OCI-LY1 (cell line): ENCODE measurements around the gene LARGE2.

Source experiments
- H2AFZ ChIP-seq: fragments of 200-600 bp; sonication (generic), shearing (Covaris generic); 2 replicates; pipeline ENCODE4 v1.6.0; 2014; ENCODE audit warnings: antibody characterized with exemption, mild to moderate bottlenecking, low read length
- H3F3A ChIP-seq: fragments of 200-600 bp; sonication (generic), shearing (Covaris generic); 2 replicates; pipeline ENCODE4 v1.6.0; 2014; ENCODE audit warnings: mild to moderate bottlenecking, antibody characterized with exemption, low read length, moderate library complexity; ENCODE audit not compliant: insufficient read depth
- H3K27ac ChIP-seq: fragments of 200-600 bp; sonication (generic); 2 replicates; pipeline ENCODE4 v1.5.1; 2014; ENCODE audit warnings: low read length, mixed run types, mild to moderate bottlenecking, low read depth; ENCODE audit not compliant: poor library complexity, severe bottlenecking
- H3K27me3 ChIP-seq: fragments of 200-600 bp; sonication (generic); 2 replicates; pipeline ENCODE4 v1.6.0; 2014; ENCODE audit warnings: antibody characterized with exemption, mild to moderate bottlenecking, low read length, moderate library complexity; ENCODE audit not compliant: insufficient read depth
- H3K36me3 ChIP-seq: fragments of 200-600 bp; sonication (generic); 2 replicates; pipeline ENCODE4 v1.6.1; 2014; ENCODE audit warnings: mild to moderate bottlenecking, antibody characterized with exemption, low read length, moderate library complexity, mixed read lengths; ENCODE audit not compliant: insufficient read depth
- H3K4me1 ChIP-seq: fragments of 200-600 bp; sonication (generic); 2 replicates; pipeline ENCODE4 v1.5.1; 2014; ENCODE audit warnings: mild to moderate bottlenecking, low read length, moderate library complexity; ENCODE audit not compliant: insufficient read depth, severe bottlenecking
- H3K4me2 ChIP-seq: fragments of 200-600 bp; sonication (generic), shearing (Covaris generic); 2 replicates; pipeline ENCODE4 v1.6.1; 2014; ENCODE audit warnings: low read length
- H3K4me3 ChIP-seq: fragments of 200-600 bp; sonication (generic); 2 replicates; pipeline ENCODE4 v1.5.1; 2014; ENCODE audit warnings: low read length, low read depth, mild to moderate bottlenecking, mixed read lengths; ENCODE audit not compliant: poor library complexity, severe bottlenecking
- H3K79me2 ChIP-seq: fragments of 200-600 bp; shearing (Covaris generic); 2 replicates; pipeline ENCODE4 v1.6.1; 2016; ENCODE audit warnings: mixed run types, low read length, mixed read lengths; ENCODE audit not compliant: insufficient read depth
- H3K9ac ChIP-seq: fragments of 200-600 bp; sonication (generic), shearing (Covaris generic); 2 replicates; pipeline ENCODE4 v1.6.1; 2014; ENCODE audit warnings: mild to moderate bottlenecking, low read length, mixed read lengths
- H3K9me2 ChIP-seq: fragments of 200-600 bp; sonication (generic), shearing (Covaris generic); 2 replicates; pipeline ENCODE4 v1.6.1; 2014; ENCODE audit warnings: low read depth, mild to moderate bottlenecking, low read length, mixed read lengths
- H3K9me3 ChIP-seq: fragments of 200-600 bp; shearing (Covaris generic); 2 replicates; pipeline ENCODE4 v1.6.1; 2014; ENCODE audit warnings: low read length, mixed read lengths
- H4K20me1 ChIP-seq: fragments of 200-600 bp; sonication (generic), shearing (Covaris generic); 2 replicates; pipeline ENCODE4 v1.6.0; 2016; ENCODE audit warnings: mild to moderate bottlenecking, low read length; ENCODE audit not compliant: insufficient read depth
- CTCF ChIP-seq: fragments of 200-600 bp; sonication (generic), shearing (Covaris generic); IDR thresholded peaks from 2 replicates; pipeline ENCODE4 v1.5.1; 2017; ENCODE audit warnings: mild to moderate bottlenecking, antibody characterized with exemption, low read length, moderate library complexity, mixed read lengths
- EZH2 ChIP-seq: fragments of 200-600 bp; sonication (generic), shearing (Covaris generic); IDR thresholded peaks from 2 replicates; pipeline ENCODE4 v1.8.0; 2017; ENCODE audit warnings: borderline replicate concordance, mixed run types, mild to moderate bottlenecking, antibody characterized with exemption, low read length, moderate library complexity, mixed read lengths

Gene LARGE2

GRCh38 chr11:45906965-45907611, 15.4 kb upstream of the LARGE2 start, which contains the start of gene FREY1:
TSS of gene FREY1 (minus strand) at chr11:45907271. CDS start at chr11:45907245, 26 bp downstream.
- no peak within 1 kb of the TSS for H3K27ac ChIP-seq
- no peaks in the 10 kb centered on the region for H3K9me3 ChIP-seq
- H3K4me3 ChIP-seq = no peak within 1 kb of the TSS
- H3K79me2 ChIP-seq = no peaks in the 10 kb centered on the region
- no peak within 1 kb of the TSS for H3K4me2 ChIP-seq
- H4K20me1 ChIP-seq = no peaks in the 10 kb centered on the region
- TF ChIP-seq CTCF = no peak
- no peak for TF ChIP-seq EZH2
- H3K36me3 ChIP-seq = peaks cover 22% of the 10 kb centered on the region
- H3K27me3 ChIP-seq = peaks cover 4% of the 10 kb centered on the region; the same call in 1 of the 2 replicates
- no peak within 1 kb of the TSS for H2AFZ ChIP-seq
- no peaks in the 10 kb centered on the region for H3K9me2 ChIP-seq
- peaks cover 8% of the 10 kb centered on the region for H3K4me1 ChIP-seq
- H3F3A ChIP-seq = no peaks in the 10 kb centered on the region
- no peak within 1 kb of the TSS for H3K9ac ChIP-seq

GRCh38 chr11:45907911-45908370, 14.5 kb upstream of the LARGE2 start:
- TF ChIP-seq EZH2 = no peak
- no peak for TF ChIP-seq CTCF
- H3K9me2 ChIP-seq = no peaks in the 10 kb centered on the region
- H3K79me2 ChIP-seq = no peaks in the 10 kb centered on the region
- no peak overlapping the region for H3K4me3 ChIP-seq
- peaks cover 2% of the 10 kb centered on the region for H3K4me1 ChIP-seq
- no peak overlapping the region for H2AFZ ChIP-seq
- H3K27me3 ChIP-seq = peaks cover 4% of the 10 kb centered on the region; the same call in 1 of the 2 replicates
- no peaks in the 10 kb centered on the region for H3F3A ChIP-seq
- peaks cover 23% of the 10 kb centered on the region for H3K36me3 ChIP-seq
- H3K9ac ChIP-seq = no peak overlapping the region
- no peak overlapping the region for H3K4me2 ChIP-seq
- H3K27ac ChIP-seq = no peak overlapping the region
- no peaks in the 10 kb centered on the region for H3K9me3 ChIP-seq
- H4K20me1 ChIP-seq = no peaks in the 10 kb centered on the region

GRCh38 chr11:45909594-45910475, 12.6 kb upstream of the LARGE2 start:
- Histone ChIP-seq H4K20me1 (no peaks in the 10 kb centered on the region), H3K27me3 (no peaks in the 10 kb centered on the region), H3K9me3 (no peaks in the 10 kb centered on the region), H3K9me2 (no peaks in the 10 kb centered on the region), H3K4me1 (no peaks in the 10 kb centered on the region), H3K4me2 (no peak overlapping the region), H3K36me3 (peaks cover 42% of the 10 kb centered on the region), H3K27ac (no peak overlapping the region), H2AFZ (no peak overlapping the region), H3K9ac (no peak overlapping the region), H3F3A (no peaks in the 10 kb centered on the region), H3K79me2 (no peaks in the 10 kb centered on the region), H3K4me3 (no peak overlapping the region)
- no peak for TF ChIP-seq EZH2
- TF ChIP-seq CTCF = no peak
